ENCODE results near the gene CFAP68.
"Not testable (repeated sequence)": the region's sequence is repeated elsewhere in the genome, so short reads cannot be mapped to it uniquely, and the experiment has no call there.

CFAP68 gene

GRCh38 chr11:111918390-111919256 is 39.3 kb downstream of the CFAP68 start, which contains the start of gene C11orf52:
Gene C11orf52 (plus strand): TSS chr11:111918913. CDS start chr11:111918973, 60 bp downstream.
- DNase-seq: no peak

GRCh38 chr11:111920908-111921307 is 41.6 kb downstream of the CFAP68 start:
- no peak for DNase-seq

GRCh38 chr11:111921541-111922230 is 42.3 kb downstream of the CFAP68 start:
- no peak for DNase-seq

- DNase-seq: no peak
These were observed 43.5 kb downstream of the CFAP68 start for GRCh38 chr11:111922803-111923202.

- DNase-seq: no peak
These were observed 44.0 kb downstream of the CFAP68 start for GRCh38 chr11:111923351-111923788.

GRCh38 chr11:111923951-111924350 is 44.6 kb downstream of the CFAP68 start:
- no peak for DNase-seq

GRCh38 chr11:111925953-111926352 is 46.6 kb downstream of the CFAP68 start:
- no peak for DNase-seq

GRCh38 chr11:111926505-111927391 is 47.4 kb downstream of the CFAP68 start:
- DNase-seq: peak; percentile 90

GRCh38 chr11:111930472-111930871 is 51.1 kb downstream of the CFAP68 start:
- DNase-seq: no peak

GRCh38 chr11:111932611-111932950 is 53.2 kb downstream of the CFAP68 start:
- DNase-seq: no peak

- not testable (repeated sequence) for DNase-seq
These were observed 53.8 kb downstream of the CFAP68 start for GRCh38 chr11:111933176-111933575.

- DNase-seq: no peak
These were observed 54.5 kb downstream of the CFAP68 start for GRCh38 chr11:111933872-111934271.

GRCh38 chr11:111934306-111934705 is 55.0 kb downstream of the CFAP68 start:
- DNase-seq: no peak
